Caco-2 (cell line): Measurements from ENCODE around the gene GDF15. TPM values are rescaled to one million over a fixed set of nuclear protein-coding genes. Genes with fewer than 3 reads are reported as not detected.
"Not testable (repeated sequence)": the region's sequence is repeated elsewhere in the genome, so short reads cannot be mapped to it uniquely, and the experiment has no call there.

Source experiments
- BruUV-seq: library from RNA; stranded (reverse); fragments of 400-500 nt; replicated peaks from 2 replicates; lab custom pipeline; 2021; lab: Mats Ljungman, UMichigan
- CTCF ChIA-PET: fragments of 300-600 bp; sonication (Branson Sonifier 250); formaldehyde crosslinking; loops from one replicate; lab custom pipeline; 2022; ENCODE audit warnings: antibody characterized with exemption; lab: Charles Lee
- POLR2A ChIA-PET: fragments of 300-600 bp; sonication (Branson Sonifier 250); formaldehyde crosslinking; loops from one replicate; lab custom pipeline; 2022; ENCODE audit warnings: antibody characterized with exemption; lab: Charles Lee
- DNase-seq, 2 experiments: peaks; one replicate each; pipeline versions ENCODE4 v3.0.0 to v3.0.0-alpha.2; 2020 to 2022
- H3K27me3 ChIP-seq: replicated peaks from 2 replicates; pipeline ENCODE4 v1.6.0; 2011; ENCODE audit warnings: low read length; ENCODE audit not compliant: control insufficient read depth, insufficient read depth
- H3K36me3 ChIP-seq: 2 replicates; pipeline ENCODE4 v1.5.1; 2011; ENCODE audit warnings: low read length; ENCODE audit not compliant: control insufficient read depth, insufficient read depth
- H3K4me1 ChIP-seq: fragments of 250-450 bp; sonication (Bioruptor Pico); 2 replicates; pipeline ENCODE4 v1.5.1; 2020; ENCODE audit warnings: mild to moderate bottlenecking
- H3K4me3 ChIP-seq: 2 replicates; pipeline ENCODE4 v1.5.1; 2011; ENCODE audit warnings: low read depth, mild to moderate bottlenecking, control low read depth, low read length
- H3K9me3 ChIP-seq: fragments of 250-450 bp; sonication (Bioruptor Pico); 2 replicates; pipeline ENCODE4 v1.5.1; 2020; ENCODE audit warnings: mild to moderate bottlenecking, moderate library complexity
- H3K27ac Mint-ChIP-seq: one replicate; pipeline ENCODE4 v1.8.0; 2022; ENCODE audit warnings: mixed read lengths; ENCODE audit not compliant: unreplicated experiment
- H3K27me3 Mint-ChIP-seq: one replicate; pipeline ENCODE4 v1.8.0; 2022; ENCODE audit warnings: mixed read lengths; ENCODE audit not compliant: insufficient read depth, unreplicated experiment
- H3K36me3 Mint-ChIP-seq: one replicate; pipeline ENCODE4 v1.8.0; 2022; ENCODE audit warnings: mild to moderate bottlenecking, mixed read lengths; ENCODE audit not compliant: insufficient read depth, unreplicated experiment
- H3K4me1 Mint-ChIP-seq: one replicate; pipeline ENCODE4 v1.8.0; 2022; ENCODE audit warnings: low read depth, mixed read lengths; ENCODE audit not compliant: unreplicated experiment
- H3K4me3 Mint-ChIP-seq: one replicate; pipeline ENCODE4 v1.8.0; 2022; ENCODE audit warnings: mild to moderate bottlenecking, moderate library complexity, mixed read lengths; ENCODE audit not compliant: unreplicated experiment
- H3K9me3 Mint-ChIP-seq: one replicate; pipeline ENCODE4 v1.8.0; 2022; ENCODE audit warnings: mixed read lengths; ENCODE audit not compliant: unreplicated experiment
- intact Hi-C: fragments of 100-400 bp; cut with micrococcal nuclease; formaldehyde crosslinking; loops from one replicate; pipeline ENCODE4 v1.10.0; 2022; ENCODE audit not compliant: unreplicated experiment
- total RNA-seq: library from RNA; stranded (reverse); gene quantifications from 2 replicates; pipeline ENCODE4 v1.2.3, GENCODE V29; 2022
- TF ChIP-seq, protein P1 (sequence below), 2 experiments: fragments of 200-600 bp in 1 of 2; IDR thresholded peaks; 1 replicate in 1 of 2; 2 replicates in 1 of 2; pipeline versions ENCODE4 v1.5.1 to v1.8.0; 2011 to 2022; ENCODE audit warnings: antibody characterized with exemption in 1 of 2, control low read depth in 1 of 2, inconsistent platforms in 1 of 2, low read depth in 1 of 2, low read length in 1 of 2, mild to moderate bottlenecking in 1 of 2, moderate library complexity in 1 of 2; ENCODE audit not compliant: insufficient read depth in 1 of 2, severe bottlenecking in 1 of 2, unreplicated experiment in 1 of 2

Gene GDF15
- total RNA-seq, 1 experiment from 2014 or later = 56.1 TPM

DNA sequence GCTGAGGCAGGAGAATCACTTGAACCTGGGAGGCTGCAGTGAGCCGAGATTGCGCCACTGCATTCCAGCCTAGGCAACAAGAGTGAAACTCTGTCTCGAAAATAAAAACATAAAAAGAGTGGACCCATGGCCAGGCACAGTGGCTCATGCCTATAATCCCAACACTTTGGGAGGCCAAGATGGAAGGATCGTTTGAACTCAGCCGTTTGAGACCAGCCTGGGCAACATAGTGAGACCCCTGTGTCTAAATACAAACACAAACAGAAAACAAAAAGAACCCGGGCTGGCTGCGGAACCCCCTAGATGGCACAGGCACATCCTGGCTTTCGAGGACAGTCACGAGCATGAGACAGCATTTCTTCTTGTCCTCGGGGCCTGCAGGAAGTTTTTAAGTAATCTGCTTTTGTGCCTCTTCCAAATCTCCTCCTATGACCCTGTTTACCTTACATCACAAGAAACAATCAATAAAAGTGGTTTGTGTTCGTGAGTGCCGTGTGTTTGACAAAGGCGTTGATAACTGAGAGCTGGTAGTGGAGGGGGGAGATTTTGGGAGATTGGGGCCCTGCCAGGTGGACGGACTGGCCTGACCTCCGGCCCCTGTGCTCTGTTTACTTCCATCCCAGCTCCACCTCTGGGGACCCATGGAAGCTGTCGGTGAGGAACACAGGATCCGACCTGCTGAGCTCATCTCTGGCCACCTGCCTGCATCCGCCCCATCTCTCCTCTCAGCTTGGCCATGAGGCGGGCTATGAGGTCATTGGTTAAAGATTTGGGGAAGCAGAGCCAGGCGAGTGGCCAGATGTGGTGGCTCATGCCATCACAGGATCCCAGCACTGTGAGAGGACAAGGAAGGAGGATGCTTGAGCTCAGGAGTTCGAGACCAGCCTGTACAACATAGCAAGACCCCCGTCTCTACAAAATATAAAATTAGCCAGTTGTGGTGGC is 5.9 kb upstream of the GDF15 start:
- Mint-ChIP-seq H3K9me3 (no peaks in the 10 kb centered on the region), H3K4me3 (peak overlapping the region; percentile 8), H3K27ac (peak overlapping the region; percentile 95), H3K36me3 (peaks cover 16% of the 10 kb centered on the region), H3K27me3 (no peaks in the 10 kb centered on the region), H3K4me1 (peaks cover 7% of the 10 kb centered on the region)
- H3K4me1 ChIP-seq = peaks cover 80% of the 10 kb centered on the region
- BruUV-seq = TSS peak; percentile 70
- TF ChIP-seq, protein P1, sequence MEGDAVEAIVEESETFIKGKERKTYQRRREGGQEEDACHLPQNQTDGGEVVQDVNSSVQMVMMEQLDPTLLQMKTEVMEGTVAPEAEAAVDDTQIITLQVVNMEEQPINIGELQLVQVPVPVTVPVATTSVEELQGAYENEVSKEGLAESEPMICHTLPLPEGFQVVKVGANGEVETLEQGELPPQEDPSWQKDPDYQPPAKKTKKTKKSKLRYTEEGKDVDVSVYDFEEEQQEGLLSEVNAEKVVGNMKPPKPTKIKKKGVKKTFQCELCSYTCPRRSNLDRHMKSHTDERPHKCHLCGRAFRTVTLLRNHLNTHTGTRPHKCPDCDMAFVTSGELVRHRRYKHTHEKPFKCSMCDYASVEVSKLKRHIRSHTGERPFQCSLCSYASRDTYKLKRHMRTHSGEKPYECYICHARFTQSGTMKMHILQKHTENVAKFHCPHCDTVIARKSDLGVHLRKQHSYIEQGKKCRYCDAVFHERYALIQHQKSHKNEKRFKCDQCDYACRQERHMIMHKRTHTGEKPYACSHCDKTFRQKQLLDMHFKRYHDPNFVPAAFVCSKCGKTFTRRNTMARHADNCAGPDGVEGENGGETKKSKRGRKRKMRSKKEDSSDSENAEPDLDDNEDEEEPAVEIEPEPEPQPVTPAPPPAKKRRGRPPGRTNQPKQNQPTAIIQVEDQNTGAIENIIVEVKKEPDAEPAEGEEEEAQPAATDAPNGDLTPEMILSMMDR (IDR thresholded peaks at IDR 0.05; ENCODE audit: insufficient read depth in 1 of 2, low read depth in 1 of 2, low read length in 1 of 2, severe bottlenecking in 1 of 2, unreplicated experiment in 1 of 2) = no peak
- CTCF ChIA-PET = interaction anchor here (0.6 to 1.0 kb wide), 4 partner anchors 22 to 98 kb away, joined by 3 to 7 read pairs (median 4); partner anchors contain the start of gene JUND
- no peaks in the 10 kb centered on the region for H3K36me3 ChIP-seq
- intact Hi-C loops = no loop called here
- H3K4me3 ChIP-seq = no peak overlapping the region
- no peaks in the 10 kb centered on the region for H3K9me3 ChIP-seq
- POLR2A ChIA-PET = interaction anchor here (0.9 to 1.5 kb wide), 7 partner anchors 10 to 98 kb away, joined by 3 to 13 read pairs (median 4); partner anchors contain the start of genes JUND and LSM4
- peak; percentile 90 to 93 for DNase-seq
- no peaks in the 10 kb centered on the region for H3K27me3 ChIP-seq

DNA sequence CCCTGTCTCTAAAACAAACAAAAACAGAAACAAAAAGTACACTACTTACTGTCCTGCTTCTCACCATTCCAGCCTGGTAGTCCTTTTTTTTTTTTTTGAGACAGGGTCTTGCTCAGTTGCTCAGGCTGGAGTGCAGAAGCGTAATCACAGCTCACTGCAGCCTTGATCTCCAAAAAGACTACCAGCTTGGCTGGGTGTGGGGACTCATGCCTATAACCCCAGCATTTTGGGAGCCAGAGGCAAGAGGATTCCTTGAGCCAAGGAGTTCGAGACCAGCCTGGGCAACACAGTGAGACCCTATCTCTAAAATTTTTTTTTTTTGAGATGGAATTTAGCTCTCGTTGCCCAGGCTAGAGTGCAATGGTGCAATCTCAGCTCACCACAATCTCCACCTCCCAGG is 5.1 kb upstream of the GDF15 start:
- no peak for DNase-seq
- H3K4me1 Mint-ChIP-seq = peaks cover 12% of the 10 kb centered on the region
- Histone ChIP-seq H3K27me3 (no peaks in the 10 kb centered on the region), H3K4me3 (no peak overlapping the region), H3K9me3 (no peaks in the 10 kb centered on the region), H3K4me1 (peaks cover 80% of the 10 kb centered on the region), H3K36me3 (no peaks in the 10 kb centered on the region)
- ChIA-PET CTCF (interaction anchor here (0.7 kb wide), 1 partner anchor 29 kb away, joined by 4 read pairs; no protein-coding TSS in a partner anchor), POLR2A (interaction anchor here (0.9 to 1.5 kb wide), 6 partner anchors 9 to 99 kb away, joined by 3 to 13 read pairs (median 4); partner anchors contain the start of gene JUND)
- no peaks in the 10 kb centered on the region for H3K27me3 Mint-ChIP-seq
- no peaks in the 10 kb centered on the region for H3K9me3 Mint-ChIP-seq
- intact Hi-C loops = no loop called here
- BruUV-seq = TSS peak; percentile 20
- peak overlapping the region; percentile 95 for H3K27ac Mint-ChIP-seq
- H3K36me3 Mint-ChIP-seq = peaks cover 24% of the 10 kb centered on the region
- H3K4me3 Mint-ChIP-seq = no peak overlapping the region
- TF ChIP-seq, protein P1 (IDR thresholded peaks at IDR 0.05; ENCODE audit: insufficient read depth in 1 of 2, low read depth in 1 of 2, low read length in 1 of 2, severe bottlenecking in 1 of 2, unreplicated experiment in 1 of 2) = no peak

DNA sequence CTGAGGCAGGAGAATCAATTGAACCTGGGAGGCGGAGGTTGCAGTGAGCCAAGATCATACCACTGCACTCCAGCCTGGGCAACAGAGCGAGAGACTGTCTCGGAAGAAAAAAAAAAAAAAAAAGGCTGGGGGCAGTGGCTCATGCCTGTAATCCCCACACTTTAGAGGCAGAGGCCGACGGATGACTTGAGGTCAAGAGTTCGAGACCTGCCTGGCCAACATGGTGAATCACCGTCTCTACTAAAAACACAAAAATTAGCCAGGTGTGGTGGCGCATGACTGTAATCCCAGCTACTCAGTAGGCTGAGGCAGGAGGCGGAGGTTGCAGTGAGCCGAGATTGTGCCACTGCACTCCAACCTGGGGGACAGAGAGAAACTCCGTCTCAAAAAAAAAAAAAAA is 2.3 kb upstream of the GDF15 start:
- H3K9me3 ChIP-seq, H3K27me3 Mint-ChIP-seq, H3K9me3 Mint-ChIP-seq, BruUV-seq, H3K4me3 Mint-ChIP-seq, DNase-seq, H3K27me3 ChIP-seq, POLR2A ChIA-PET, intact Hi-C loops, H3K36me3 ChIP-seq, H3K4me3 ChIP-seq: not testable (repeated sequence)
- Mint-ChIP-seq H3K4me1 (peaks cover 12% of the 10 kb centered on the region), H3K27ac (peak overlapping the region; percentile 67), H3K36me3 (peaks cover 37% of the 10 kb centered on the region)
- CTCF ChIA-PET = interaction anchor here (0.7 kb wide), 2 partner anchors 20 to 64 kb away, joined by 3 to 4 read pairs; no protein-coding TSS in a partner anchor
- peaks cover 67% of the 10 kb centered on the region for H3K4me1 ChIP-seq
